CD4-positive, alpha-beta T cell (primary cell): ENCODE data around the gene PTPRN2. TPM values are rescaled to one million over a fixed set of nuclear protein-coding genes. Genes with fewer than 3 reads are reported as not detected.

Experiments
- ATAC-seq: fragments of 200-7000 bp; cut with Tn5 transposase; one replicate; pipeline ENCODE4 v1.10.0; 2022; ENCODE audit warnings: mild to moderate bottlenecking; ENCODE audit not compliant: poor library complexity
- CTCF ChIA-PET: fragments of 350-600 bp; sonication (Branson Sonifier 250); formaldehyde crosslinking; loops from one replicate; lab custom pipeline; 2021; ENCODE audit warnings: antibody characterized with exemption, inconsistent platforms; lab: Charles Lee
- POLR2A ChIA-PET: fragments of 350-600 bp; sonication (Branson Sonifier 250); formaldehyde crosslinking; loops from one replicate; lab custom pipeline; 2021; ENCODE audit warnings: antibody characterized with exemption, inconsistent platforms; lab: Charles Lee
- DNase-seq, 14 experiments: peaks; one replicate each; pipeline ENCODE4 v3.0.0-alpha.2; 2013 to 2020; ENCODE audit warnings: mixed read lengths in 2 of 14
- H3K27ac ChIP-seq, 2 donors: one replicate each; pipeline versions ENCODE4 v1.5.1 to v1.7.0; 2013; ENCODE audit warnings: low read length in 2 of 2, low read depth in 1 of 2, mild to moderate bottlenecking in 1 of 2
- H3K27me3 ChIP-seq, 2 experiments: 1 replicate in 1 of 2; 2 replicates in 1 of 2; pipeline versions ENCODE4 v1.6.1 to v1.7.0; 2013; ENCODE audit warnings: low read length in 2 of 2, control low read depth in 1 of 2, mild to moderate bottlenecking in 1 of 2, moderate library complexity in 1 of 2; ENCODE audit not compliant: insufficient read depth in 2 of 2, control insufficient read depth in 1 of 2
- H3K36me3 ChIP-seq: one replicate; pipeline ENCODE4 v1.6.1; 2013; ENCODE audit warnings: low read length, control low read depth; ENCODE audit not compliant: insufficient read depth
- H3K4me1 ChIP-seq: one replicate; pipeline ENCODE4 v1.6.1; 2013; ENCODE audit warnings: low read length, control low read depth; ENCODE audit not compliant: insufficient read depth
- H3K4me3 ChIP-seq: one replicate; pipeline ENCODE4 v1.5.1; 2013; ENCODE audit warnings: mild to moderate bottlenecking, low read length, moderate library complexity
- H3K9me3 ChIP-seq, 2 experiments: 1 replicate in 1 of 2; 2 replicates in 1 of 2; pipeline versions ENCODE4 v1.6.1 to v1.7.0; 2013; ENCODE audit warnings: low read length in 2 of 2, mild to moderate bottlenecking in 2 of 2, control low read depth in 1 of 2, moderate library complexity in 1 of 2; ENCODE audit not compliant: control insufficient read depth in 1 of 2, insufficient read depth in 1 of 2
- H3K27ac Mint-ChIP-seq: one replicate; pipeline ENCODE4 v1.8.0; 2020; ENCODE audit warnings: mixed read lengths
- H3K27me3 Mint-ChIP-seq: one replicate; pipeline ENCODE4 v1.8.0; 2021; ENCODE audit warnings: mixed read lengths
- H3K36me3 Mint-ChIP-seq: one replicate; pipeline ENCODE4 v1.8.0; 2021; ENCODE audit warnings: low read depth, mixed read lengths
- H3K4me1 Mint-ChIP-seq: one replicate; pipeline ENCODE4 v1.8.0; 2021; ENCODE audit warnings: low read depth, mixed read lengths
- H3K4me3 Mint-ChIP-seq: one replicate; pipeline ENCODE4 v1.8.0; 2020; ENCODE audit warnings: mild to moderate bottlenecking, mixed read lengths
- H3K9me3 Mint-ChIP-seq: one replicate; pipeline ENCODE4 v1.8.0; 2020; ENCODE audit warnings: mixed read lengths
- intact Hi-C, 2 experiments: fragments of 100-400 bp; cut with DNase I in 1 of 2; cut with micrococcal nuclease in 1 of 2; formaldehyde crosslinking; loops; one replicate each; pipeline versions ENCODE4 v1.15.1 to v1.9.0; 2023 to 2025; cut with DNase I, micrococcal nuclease
- total RNA-seq, 174 experiments: library from RNA in 2 of 174; stranded (reverse) in 2 of 174; gene quantifications; one replicate each; pipeline ENCODE4 v1.2.3 and lab custom pipeline; 2021 to 2026
- TF ChIP-seq, protein P1 (sequence below): fragments of 200-600 bp; IDR thresholded peaks from one replicate; pipeline ENCODE4 v1.8.0; 2022; ENCODE audit warnings: antibody characterized with exemption, mild to moderate bottlenecking

Gene PTPRN2
- total RNA-seq, 2 experiments from 2014 or later, result 0.34 to 0.44 TPM

DNA sequence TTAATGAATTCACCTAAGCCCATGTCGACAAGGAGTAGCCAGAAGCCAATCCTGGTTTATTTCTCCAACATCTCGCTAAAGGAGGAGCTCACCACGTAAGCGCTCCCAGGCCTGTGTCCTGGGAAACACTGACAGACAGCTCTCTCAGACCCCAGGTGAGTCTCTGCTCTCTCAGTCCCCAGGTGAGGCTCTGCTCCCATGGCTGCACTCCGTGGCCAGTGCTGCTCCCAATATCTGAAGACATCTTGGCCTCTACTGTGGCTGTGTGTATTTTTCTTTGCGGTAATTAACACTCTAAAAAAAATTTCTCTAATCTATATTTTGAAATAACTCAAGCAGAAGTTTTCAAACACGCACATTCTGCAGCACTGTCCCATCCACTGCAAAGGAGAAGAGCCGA is 564.5 kb downstream of the PTPRN2 start:
- TF ChIP-seq, protein P1, sequence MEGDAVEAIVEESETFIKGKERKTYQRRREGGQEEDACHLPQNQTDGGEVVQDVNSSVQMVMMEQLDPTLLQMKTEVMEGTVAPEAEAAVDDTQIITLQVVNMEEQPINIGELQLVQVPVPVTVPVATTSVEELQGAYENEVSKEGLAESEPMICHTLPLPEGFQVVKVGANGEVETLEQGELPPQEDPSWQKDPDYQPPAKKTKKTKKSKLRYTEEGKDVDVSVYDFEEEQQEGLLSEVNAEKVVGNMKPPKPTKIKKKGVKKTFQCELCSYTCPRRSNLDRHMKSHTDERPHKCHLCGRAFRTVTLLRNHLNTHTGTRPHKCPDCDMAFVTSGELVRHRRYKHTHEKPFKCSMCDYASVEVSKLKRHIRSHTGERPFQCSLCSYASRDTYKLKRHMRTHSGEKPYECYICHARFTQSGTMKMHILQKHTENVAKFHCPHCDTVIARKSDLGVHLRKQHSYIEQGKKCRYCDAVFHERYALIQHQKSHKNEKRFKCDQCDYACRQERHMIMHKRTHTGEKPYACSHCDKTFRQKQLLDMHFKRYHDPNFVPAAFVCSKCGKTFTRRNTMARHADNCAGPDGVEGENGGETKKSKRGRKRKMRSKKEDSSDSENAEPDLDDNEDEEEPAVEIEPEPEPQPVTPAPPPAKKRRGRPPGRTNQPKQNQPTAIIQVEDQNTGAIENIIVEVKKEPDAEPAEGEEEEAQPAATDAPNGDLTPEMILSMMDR, result no peak
- Histone ChIP-seq H3K4me1 (no peaks in the 10 kb centered on the region), H3K27me3 (no peaks in the 10 kb centered on the region), H3K9me3 (no peaks in the 10 kb centered on the region), H3K27ac (no peak overlapping the region), H3K36me3 (no peaks in the 10 kb centered on the region), H3K4me3 (no peak overlapping the region)
- no peaks in the 10 kb centered on the region for H3K27me3 Mint-ChIP-seq
- intact Hi-C loops, result no loop called here
- ATAC-seq (no peak), DNase-seq (peak in 1 of 14 experiments; percentile 11)
- ChIA-PET POLR2A (no interaction called here), CTCF (no interaction called here)
- H3K9me3 Mint-ChIP-seq, result no peaks in the 10 kb centered on the region
- no peaks in the 10 kb centered on the region for H3K4me1 Mint-ChIP-seq
- no peak overlapping the region for H3K4me3 Mint-ChIP-seq
- no peaks in the 10 kb centered on the region for H3K36me3 Mint-ChIP-seq
- no peak overlapping the region for H3K27ac Mint-ChIP-seq

DNA sequence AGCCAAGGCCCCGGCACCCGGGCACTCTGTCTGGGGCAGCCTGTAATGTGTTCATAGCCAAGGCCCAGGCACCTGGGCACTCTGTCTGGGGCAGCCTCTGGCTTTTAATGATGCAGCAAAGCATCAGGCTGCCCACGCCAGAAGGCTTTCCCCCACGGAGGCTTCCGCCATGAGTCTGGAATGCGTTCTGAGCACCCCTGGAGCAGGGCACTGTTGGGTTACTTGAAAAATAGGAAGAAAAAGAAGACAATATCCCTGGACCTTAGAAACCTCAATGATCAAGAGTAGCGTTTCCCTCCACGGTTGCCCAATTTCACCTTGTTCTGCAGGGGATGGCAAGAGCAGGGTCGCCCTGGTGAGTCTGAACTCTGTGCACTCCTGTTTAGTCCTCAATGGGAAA is 565.0 kb downstream of the PTPRN2 start:
- no peaks in the 10 kb centered on the region for H3K36me3 Mint-ChIP-seq
- no peak overlapping the region for H3K4me3 Mint-ChIP-seq
- POLR2A ChIA-PET, result no interaction called here

DNA sequence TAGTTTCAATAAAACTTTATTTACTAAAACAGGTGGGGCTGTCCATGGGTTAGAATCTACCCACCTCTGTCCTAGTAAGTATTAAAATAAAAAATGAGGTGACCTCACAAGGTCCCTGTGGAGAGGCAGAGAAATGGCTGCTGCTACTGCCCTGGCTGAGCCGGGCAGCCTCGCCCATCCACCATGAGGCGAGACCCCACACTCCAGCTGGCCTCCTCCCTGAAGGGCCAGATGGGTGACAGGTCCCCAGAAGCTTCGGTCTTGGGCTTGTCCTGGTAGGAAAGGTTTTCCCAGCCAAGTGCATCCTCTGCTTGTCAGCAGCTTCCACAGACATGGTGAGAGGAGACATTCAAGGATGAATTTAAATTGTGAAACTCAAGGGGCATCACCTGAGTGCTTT is 565.8 kb downstream of the PTPRN2 start:
- no peak overlapping the region for H3K27ac Mint-ChIP-seq
- Histone ChIP-seq H3K27me3 (no peaks in the 10 kb centered on the region), H3K4me1 (no peaks in the 10 kb centered on the region), H3K4me3 (no peak overlapping the region), H3K9me3 (no peaks in the 10 kb centered on the region), H3K27ac (no peak overlapping the region), H3K36me3 (no peaks in the 10 kb centered on the region)
- H3K36me3 Mint-ChIP-seq, result no peaks in the 10 kb centered on the region
- DNase-seq, result peak in 1 of 14 experiments; percentile 11
- ATAC-seq, result no peak
- TF ChIP-seq, protein P1, result no peak
- no peaks in the 10 kb centered on the region for H3K4me1 Mint-ChIP-seq
- no peak overlapping the region for H3K4me3 Mint-ChIP-seq
- POLR2A ChIA-PET, result no interaction called here
- H3K9me3 Mint-ChIP-seq, result no peaks in the 10 kb centered on the region
- intact Hi-C loops, result no loop called here
- CTCF ChIA-PET, result no interaction called here
- H3K27me3 Mint-ChIP-seq, result no peaks in the 10 kb centered on the region

More for the DNA sequence above, 565.0 kb downstream of the PTPRN2 start:
- CTCF ChIA-PET, result no interaction called here
- H3K36me3 ChIP-seq, result no peaks in the 10 kb centered on the region
- no peak overlapping the region for H3K27ac Mint-ChIP-seq
- no peaks in the 10 kb centered on the region for H3K27me3 Mint-ChIP-seq
- no peaks in the 10 kb centered on the region for H3K9me3 ChIP-seq
- H3K4me3 ChIP-seq, result no peak overlapping the region
- intact Hi-C loops, result no loop called here
- no peaks in the 10 kb centered on the region for H3K4me1 Mint-ChIP-seq
- TF ChIP-seq, protein P1, result no peak
- H3K9me3 Mint-ChIP-seq, result no peaks in the 10 kb centered on the region
- ATAC-seq, result no peak
- H3K27me3 ChIP-seq, result no peaks in the 10 kb centered on the region
- H3K4me1 ChIP-seq, result no peaks in the 10 kb centered on the region
- peak in 1 of 14 experiments; percentile 11 for DNase-seq
- H3K27ac ChIP-seq, result no peak overlapping the region
